Endodermal cell (in vitro differentiated cells): ENCODE data around the gene PTPRU. TPM values are rescaled to one million over a fixed set of nuclear protein-coding genes. Genes with fewer than 3 reads are reported as not detected.

Source experiments
- DNase-seq: peaks from one replicate; pipeline ENCODE4 v3.0.0-alpha.2; 2017
- H3K27ac ChIP-seq: 2 replicates; pipeline ENCODE4 v1.5.1; 2013; ENCODE audit warnings: mild to moderate bottlenecking, low read depth, low read length, moderate library complexity
- H3K27me3 ChIP-seq: 2 replicates; pipeline ENCODE4 v1.6.1; 2013; ENCODE audit warnings: mild to moderate bottlenecking, low read length, moderate library complexity; ENCODE audit not compliant: insufficient read depth, control insufficient read depth, poor library complexity, severe bottlenecking
- H3K36me3 ChIP-seq: 2 replicates; pipeline ENCODE4 v1.7.0; 2013; ENCODE audit warnings: mild to moderate bottlenecking, low read length, moderate library complexity; ENCODE audit not compliant: control insufficient read depth, insufficient read depth
- H3K4me1 ChIP-seq: one replicate; pipeline ENCODE4 v1.7.0; 2013; ENCODE audit warnings: low read length; ENCODE audit not compliant: control insufficient read depth, insufficient read depth
- H3K4me3 ChIP-seq: 2 replicates; pipeline ENCODE4 v1.5.1; 2013; ENCODE audit warnings: mild to moderate bottlenecking, low read length, moderate library complexity
- H3K9ac ChIP-seq: 2 replicates; pipeline ENCODE4 v1.6.1; 2013; ENCODE audit warnings: mild to moderate bottlenecking, low read length, moderate library complexity; ENCODE audit not compliant: poor library complexity, severe bottlenecking; ENCODE audit errors: extremely low read depth
- H3K9me3 ChIP-seq: 2 replicates; pipeline ENCODE4 v1.6.1; 2013; ENCODE audit warnings: mild to moderate bottlenecking, low read length, moderate library complexity; ENCODE audit not compliant: control insufficient read depth
- H3K27ac Mint-ChIP-seq: 2 replicates; pipeline ENCODE4 v1.8.0; 2020; ENCODE audit warnings: mixed read lengths
- H3K27me3 Mint-ChIP-seq: 2 replicates; pipeline ENCODE4 v1.8.0; 2021; ENCODE audit warnings: mild to moderate bottlenecking, mixed read lengths; ENCODE audit not compliant: insufficient read depth
- H3K36me3 Mint-ChIP-seq: 2 replicates; pipeline ENCODE4 v1.8.0; 2020; ENCODE audit warnings: low read depth, mixed read lengths
- H3K4me1 Mint-ChIP-seq: 2 replicates; pipeline ENCODE4 v1.8.0; 2020; ENCODE audit warnings: mixed read lengths
- H3K4me3 Mint-ChIP-seq: 2 replicates; pipeline ENCODE4 v1.8.0; 2020; ENCODE audit warnings: mild to moderate bottlenecking, moderate library complexity, mixed read lengths
- H3K9me3 Mint-ChIP-seq: 2 replicates; pipeline ENCODE4 v1.8.0; 2020; ENCODE audit warnings: mild to moderate bottlenecking, mixed read lengths
- CTCF ChIP-seq: fragments of 200-600 bp; sonication (generic); conservative IDR thresholded peaks from 2 replicates; pipeline ENCODE4 v1.5.0; 2021; ENCODE audit warnings: antibody characterized with exemption, mild to moderate bottlenecking
- WGBS, 2 experiments: methylation state at CpG; one replicate each; pipeline versions ENCODE4 v1.1.5 to v1.1.7; 2013; ENCODE audit warnings: missing lambda C conversion rate in 2 of 2, mixed read lengths in 1 of 2; ENCODE audit not compliant: insufficient coverage in 1 of 2, insufficient read length in 1 of 2; 5-methylcytosine and 5-hydroxymethylcytosine counted together
- total RNA-seq, 2 donors: library from RNA; stranded (reverse); fragmentation: NEBNext Ultra II Directional in 1 of 2; extraction: Animal tissue kit (Norgen Biotek cat#: 25700) in 1 of 2; gene quantifications; 2 replicates in 1 of 2; 3 replicates in 1 of 2; pipeline ENCODE4 v1.2.1, GENCODE V29; 2021

Gene PTPRU
- total RNA-seq, 2 donors from 2014 or later: 49.8 to 73.1 TPM

- Mint-ChIP-seq H3K27ac (no peak overlapping the region), H3K4me3 (no peak overlapping the region), H3K4me1 (no peaks in the 10 kb centered on the region), H3K9me3 (peaks cover 24% of the 10 kb centered on the region), H3K36me3 (no peaks in the 10 kb centered on the region), H3K27me3 (peaks cover 25% of the 10 kb centered on the region)
- 92 to 93% methylated on average over 2 to 5 of the region's 5 CpGs for WGBS, 2 experiments
- Histone ChIP-seq H3K4me3 (no peak overlapping the region), H3K27ac (no peak overlapping the region), H3K9me3 (no peaks in the 10 kb centered on the region), H3K4me1 (no peaks in the 10 kb centered on the region), H3K36me3 (no peaks in the 10 kb centered on the region), H3K9ac (no peak overlapping the region), H3K27me3 (no peaks in the 10 kb centered on the region)
- no peak for TF ChIP-seq CTCF
- DNase-seq: peak; percentile 10
These were observed 135.0 kb downstream of the PTPRU start for GRCh38 chr1:29371332-29371731.

GRCh38 chr1:29372108-29372507 is 135.8 kb downstream of the PTPRU start:
- no peak for TF ChIP-seq CTCF
- no peaks in the 10 kb centered on the region for H3K27me3 ChIP-seq
- WGBS, 2 experiments: 86 to 100% methylated on average over 3 to 4 of the region's 4 CpGs
- H3K4me1 ChIP-seq: no peaks in the 10 kb centered on the region
- no peaks in the 10 kb centered on the region for H3K36me3 ChIP-seq
- H3K4me3 ChIP-seq: no peak overlapping the region
- H3K4me1 Mint-ChIP-seq: no peaks in the 10 kb centered on the region
- peak; percentile 1 for DNase-seq
- H3K9ac ChIP-seq: no peak overlapping the region
- peaks cover 31% of the 10 kb centered on the region for H3K9me3 Mint-ChIP-seq
- H3K4me3 Mint-ChIP-seq: no peak overlapping the region
- H3K27ac ChIP-seq: no peak overlapping the region
- no peak overlapping the region for H3K27ac Mint-ChIP-seq
- peaks cover 5% of the 10 kb centered on the region for H3K9me3 ChIP-seq
- H3K27me3 Mint-ChIP-seq: peaks cover 25% of the 10 kb centered on the region
- H3K36me3 Mint-ChIP-seq: no peaks in the 10 kb centered on the region

Other genes starting within 250 kb of the PTPRU start
- 10 to 100 TPM; 36.0 to 49.4 TPM for gene TMEM200B, start 112.6 kb upstream of the PTPRU start, total RNA-seq
- gene SRSF4, start 54.6 kb upstream of the PTPRU start, total RNA-seq: 100 to 1,000 TPM in 1 of 2 donors, 10 to 100 TPM in 1; 89.1 to 107 TPM
- 10 to 100 TPM; 33.3 to 38.2 TPM for gene MECR, start 5.6 kb upstream of the PTPRU start, total RNA-seq